ENCODE results near the gene CD300LB.

Gene CD300LB

GRCh38 chr17:74554909-74555308 lies 23.6 kb upstream of the CD300LB start:
- Histone ChIP-seq H3K4me3 (replicated peaks; ENCODE audit: low read depth, low read length) (no peak overlapping the region), H3K27me3 (replicated peaks; ENCODE audit: control insufficient read depth, insufficient read depth, low read length) (peaks cover 3% of the 10 kb centered on the region), H3K36me3 (ENCODE audit: control insufficient read depth, insufficient read depth, low read length) (no peaks in the 10 kb centered on the region)
- TF ChIP-seq CTCF (IDR thresholded peaks at IDR 0.05; ENCODE audit: insufficient read depth, low read length, poor library complexity, severe bottlenecking) = no peak
- no peak for DNase-seq (ENCODE audit: extremely low read depth, insufficient read length)

GRCh38 chr17:74552037-74552436 lies 20.8 kb upstream of the CD300LB start:
- Histone ChIP-seq H3K36me3 (ENCODE audit: control insufficient read depth, insufficient read depth, low read length) (no peaks in the 10 kb centered on the region), H3K27me3 (replicated peaks; ENCODE audit: control insufficient read depth, insufficient read depth, low read length) (peaks cover 3% of the 10 kb centered on the region), H3K4me3 (replicated peaks; ENCODE audit: low read depth, low read length) (no peak overlapping the region)
- no peak for DNase-seq (ENCODE audit: extremely low read depth, insufficient read length)
- no peak for TF ChIP-seq CTCF (IDR thresholded peaks at IDR 0.05; ENCODE audit: insufficient read depth, low read length, poor library complexity, severe bottlenecking)

DNA sequence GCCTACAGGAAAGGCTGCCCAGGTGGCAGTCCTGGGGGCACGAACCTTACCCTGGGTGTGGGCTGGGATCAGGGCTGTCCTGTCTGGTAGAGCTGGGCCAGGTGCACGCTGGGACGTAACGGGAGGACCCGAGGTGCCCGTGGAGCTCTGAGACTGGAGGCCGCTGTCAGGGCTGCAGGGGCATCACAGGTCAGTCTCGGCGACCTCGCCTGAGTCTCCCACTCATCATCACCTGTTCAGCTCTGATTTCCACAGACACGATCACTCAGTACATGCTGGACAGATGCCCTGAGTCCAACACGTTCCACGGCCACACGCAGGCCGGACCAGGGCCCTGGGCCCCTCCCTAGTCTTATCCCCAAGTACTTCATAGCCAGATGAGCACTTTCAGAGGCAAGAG lies 19.3 kb upstream of the CD300LB start:
- H3K4me3 ChIP-seq (replicated peaks; ENCODE audit: low read depth, low read length) = no peak overlapping the region
- peaks cover 2% of the 10 kb centered on the region; the same call in 1 of the 2 replicates for H3K27me3 ChIP-seq (replicated peaks; ENCODE audit: control insufficient read depth, insufficient read depth, low read length)
- no peak for TF ChIP-seq CTCF (IDR thresholded peaks at IDR 0.05; ENCODE audit: insufficient read depth, low read length, poor library complexity, severe bottlenecking)
- no peak for DNase-seq (ENCODE audit: extremely low read depth, insufficient read length)
- H3K36me3 ChIP-seq (ENCODE audit: control insufficient read depth, insufficient read depth, low read length) = no peaks in the 10 kb centered on the region

DNA sequence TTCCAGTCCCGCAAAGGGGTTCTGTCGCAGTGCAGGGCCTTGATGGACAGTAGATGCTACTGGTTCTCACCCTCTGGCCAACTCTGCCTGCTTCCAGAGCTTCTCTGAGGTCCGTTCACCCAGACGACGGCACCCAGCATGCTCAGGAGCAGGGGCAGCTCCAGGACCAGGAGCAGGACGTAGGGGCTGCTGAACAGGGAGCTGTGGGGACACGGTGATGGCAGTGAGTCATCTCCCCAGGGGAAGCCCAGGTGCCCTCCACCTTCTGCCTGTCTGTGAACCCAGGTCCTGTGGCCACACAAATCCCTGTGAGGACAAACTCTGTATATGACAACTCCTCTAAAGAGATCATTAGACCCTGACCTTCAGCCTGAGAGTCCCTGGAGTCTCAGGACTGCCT lies 18.1 kb upstream of the CD300LB start:
- Histone ChIP-seq H3K4me3 (replicated peaks; ENCODE audit: low read depth, low read length) (no peak overlapping the region), H3K36me3 (ENCODE audit: control insufficient read depth, insufficient read depth, low read length) (no peaks in the 10 kb centered on the region), H3K27me3 (replicated peaks; ENCODE audit: control insufficient read depth, insufficient read depth, low read length) (peaks cover 2% of the 10 kb centered on the region; the same call in 1 of the 2 replicates)
- no peak for DNase-seq (ENCODE audit: extremely low read depth, insufficient read length)
- no peak for TF ChIP-seq CTCF (IDR thresholded peaks at IDR 0.05; ENCODE audit: insufficient read depth, low read length, poor library complexity, severe bottlenecking)

DNA sequence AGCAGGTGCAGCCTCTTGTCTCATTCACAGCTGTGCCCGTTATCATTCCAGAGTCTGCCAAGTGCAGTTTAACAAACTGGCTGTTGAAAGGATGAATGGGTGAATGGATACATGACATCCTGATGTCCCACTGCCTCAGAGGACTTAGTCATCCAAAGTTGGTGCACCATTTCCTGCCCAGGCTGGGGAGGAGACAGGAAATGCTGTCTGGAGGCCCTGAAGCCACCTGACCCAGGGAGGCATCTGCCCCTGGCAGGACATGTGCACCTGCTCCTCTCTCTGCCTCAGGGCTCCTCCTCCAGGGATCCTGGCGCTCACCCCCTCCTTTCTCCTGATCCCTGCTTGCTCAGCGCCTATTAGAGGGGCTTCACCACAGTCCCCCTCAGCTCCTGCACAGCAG lies 16.5 kb upstream of the CD300LB start:
- H3K36me3 ChIP-seq (ENCODE audit: control insufficient read depth, insufficient read depth, low read length) = no peaks in the 10 kb centered on the region
- no peak for DNase-seq (ENCODE audit: extremely low read depth, insufficient read length)
- peaks cover 2% of the 10 kb centered on the region; the same call in 1 of the 2 replicates for H3K27me3 ChIP-seq (replicated peaks; ENCODE audit: control insufficient read depth, insufficient read depth, low read length)
- H3K4me3 ChIP-seq (replicated peaks; ENCODE audit: low read depth, low read length) = no peak overlapping the region
- TF ChIP-seq CTCF (IDR thresholded peaks at IDR 0.05; ENCODE audit: insufficient read depth, low read length, poor library complexity, severe bottlenecking) = no peak

DNA sequence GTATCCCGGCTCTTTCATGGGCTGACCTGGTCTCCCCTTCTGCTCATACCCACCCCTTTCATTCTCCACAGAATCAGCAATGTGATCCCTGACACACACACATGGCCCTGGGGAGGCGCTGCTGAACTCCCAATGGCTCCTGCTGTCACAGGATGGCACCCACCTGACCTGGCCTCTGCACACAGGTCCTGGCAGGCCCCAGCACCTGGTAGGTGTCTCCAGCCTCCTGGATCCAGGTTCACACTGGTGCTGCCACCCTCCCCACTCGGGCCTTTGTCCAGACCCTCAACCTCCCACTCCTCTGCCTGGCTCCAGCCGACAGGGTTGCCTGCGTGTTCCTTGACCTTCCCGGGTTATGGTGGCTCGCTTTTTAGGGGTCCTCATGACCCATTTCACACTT lies 16.0 kb upstream of the CD300LB start:
- no peak for DNase-seq (ENCODE audit: extremely low read depth, insufficient read length)
- no peak overlapping the region for H3K4me3 ChIP-seq (replicated peaks; ENCODE audit: low read depth, low read length)
- H3K27me3 ChIP-seq (replicated peaks; ENCODE audit: control insufficient read depth, insufficient read depth, low read length) = peaks cover 2% of the 10 kb centered on the region; the same call in 1 of the 2 replicates
- no peak for TF ChIP-seq CTCF (IDR thresholded peaks at IDR 0.05; ENCODE audit: insufficient read depth, low read length, poor library complexity, severe bottlenecking)
- no peaks in the 10 kb centered on the region for H3K36me3 ChIP-seq (ENCODE audit: control insufficient read depth, insufficient read depth, low read length)

Measured in GM06990 (cell line).